Activated T-cell treated with anti-CD3 and anti-CD28 coated beads, Interleukin-2, amount 50 U/mL, for 24 hours (primary cell): Measurements from ENCODE around the gene NMNAT2.

ENCODE experiments used
- DNase-seq: peaks from one replicate; pipeline ENCODE4 v3.0.0-alpha.2; 2020
- H3K27ac Mint-ChIP-seq: 2 replicates; pipeline ENCODE4 v1.8.0; 2020; ENCODE audit warnings: mild to moderate bottlenecking, mixed read lengths
- H3K27me3 Mint-ChIP-seq: 2 replicates; pipeline ENCODE4 v1.8.0; 2020; ENCODE audit warnings: mixed read lengths
- H3K36me3 Mint-ChIP-seq: 2 replicates; pipeline ENCODE4 v1.8.0; 2020; ENCODE audit warnings: low read depth, mixed read lengths
- H3K4me1 Mint-ChIP-seq: 2 replicates; pipeline ENCODE4 v1.8.0; 2020; ENCODE audit warnings: low read depth, mixed read lengths
- H3K4me3 Mint-ChIP-seq: 2 replicates; pipeline ENCODE4 v1.8.0; 2020; ENCODE audit warnings: mild to moderate bottlenecking, moderate library complexity, mixed read lengths
- H3K9me3 Mint-ChIP-seq: 2 replicates; pipeline ENCODE4 v1.8.0; 2020; ENCODE audit warnings: mixed read lengths

NMNAT2 gene

GRCh38 chr1:183327434-183328290 is 90.5 kb downstream of the NMNAT2 start:
- no peaks in the 10 kb centered on the region for H3K4me1 Mint-ChIP-seq
- H3K27me3 Mint-ChIP-seq, result peaks cover 36% of the 10 kb centered on the region
- no peak overlapping the region for H3K4me3 Mint-ChIP-seq
- no peak for DNase-seq
- H3K9me3 Mint-ChIP-seq, result no peaks in the 10 kb centered on the region
- H3K36me3 Mint-ChIP-seq, result no peaks in the 10 kb centered on the region
- no peak overlapping the region for H3K27ac Mint-ChIP-seq

DNA sequence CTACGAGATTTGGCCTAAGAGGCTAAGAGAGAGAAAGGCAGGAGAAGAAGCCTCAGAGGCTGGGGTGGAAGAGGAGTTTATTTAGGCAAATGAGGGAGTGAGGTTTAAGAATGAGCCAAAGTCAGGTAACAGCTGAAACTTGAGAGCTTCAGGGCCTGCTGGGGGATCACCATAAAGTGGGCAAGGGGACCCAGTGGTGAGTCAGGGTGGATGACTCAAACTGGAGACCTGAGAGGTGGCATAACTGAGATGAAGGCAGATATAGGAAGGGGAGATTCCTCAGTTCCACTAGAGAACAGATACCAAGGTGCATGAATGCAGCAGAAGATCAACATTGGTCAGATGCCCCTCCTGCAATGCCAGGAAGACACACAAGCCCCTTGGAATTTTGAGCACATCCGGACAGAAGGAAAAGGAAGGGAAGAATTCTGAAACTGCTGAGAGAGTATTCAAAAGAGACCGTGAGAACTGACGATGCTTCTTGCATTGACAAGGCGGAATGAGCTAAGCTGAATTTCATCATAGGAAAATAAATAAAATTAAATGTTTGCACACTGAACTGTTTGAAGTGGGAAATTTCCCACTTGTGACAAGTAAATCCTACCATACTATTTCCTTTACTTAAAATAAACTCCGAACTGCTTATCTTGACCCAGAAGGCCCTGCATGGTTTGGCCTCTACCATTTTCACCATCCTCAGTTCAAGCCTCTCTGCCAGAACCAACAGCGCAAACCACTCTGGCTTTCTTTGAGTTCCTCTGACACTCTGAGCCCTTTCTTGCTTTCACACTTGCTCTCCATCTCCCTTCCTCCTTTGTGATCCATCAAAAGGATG is 94.1 kb downstream of the NMNAT2 start:
- H3K27ac Mint-ChIP-seq, result no peak overlapping the region
- no peak for DNase-seq

DNA sequence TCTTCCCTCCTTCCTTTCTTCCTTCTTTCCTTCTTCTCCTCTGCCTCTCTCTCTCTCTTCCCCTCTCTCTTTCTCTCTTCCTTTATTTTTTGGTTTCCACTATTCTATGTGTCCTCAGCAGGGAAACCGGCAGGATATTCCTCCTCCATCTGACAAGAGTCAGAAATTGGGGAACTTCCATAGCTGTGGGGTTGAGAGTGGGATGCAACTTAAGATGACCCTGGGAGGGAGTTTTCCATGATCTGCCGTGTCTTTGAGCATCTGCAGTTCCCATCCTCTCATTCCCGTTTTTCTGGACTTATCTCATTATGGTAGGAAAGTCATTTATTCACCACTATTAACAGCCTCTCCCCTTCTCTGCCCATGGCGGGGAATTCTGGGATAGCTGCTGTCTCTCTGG is 98.6 kb downstream of the NMNAT2 start:
- no peak overlapping the region for H3K27ac Mint-ChIP-seq
- H3K36me3 Mint-ChIP-seq, result no peaks in the 10 kb centered on the region
- no peak for DNase-seq
- no peaks in the 10 kb centered on the region for H3K9me3 Mint-ChIP-seq
- no peak overlapping the region for H3K4me3 Mint-ChIP-seq
- H3K4me1 Mint-ChIP-seq, result no peaks in the 10 kb centered on the region
- peaks cover 18% of the 10 kb centered on the region for H3K27me3 Mint-ChIP-seq

More for the DNA sequence above, 94.1 kb downstream of the NMNAT2 start:
- no peaks in the 10 kb centered on the region for H3K4me1 Mint-ChIP-seq
- H3K36me3 Mint-ChIP-seq, result no peaks in the 10 kb centered on the region
- H3K27me3 Mint-ChIP-seq, result peaks cover 25% of the 10 kb centered on the region
- H3K9me3 Mint-ChIP-seq, result no peaks in the 10 kb centered on the region
- no peak overlapping the region for H3K4me3 Mint-ChIP-seq

DNA sequence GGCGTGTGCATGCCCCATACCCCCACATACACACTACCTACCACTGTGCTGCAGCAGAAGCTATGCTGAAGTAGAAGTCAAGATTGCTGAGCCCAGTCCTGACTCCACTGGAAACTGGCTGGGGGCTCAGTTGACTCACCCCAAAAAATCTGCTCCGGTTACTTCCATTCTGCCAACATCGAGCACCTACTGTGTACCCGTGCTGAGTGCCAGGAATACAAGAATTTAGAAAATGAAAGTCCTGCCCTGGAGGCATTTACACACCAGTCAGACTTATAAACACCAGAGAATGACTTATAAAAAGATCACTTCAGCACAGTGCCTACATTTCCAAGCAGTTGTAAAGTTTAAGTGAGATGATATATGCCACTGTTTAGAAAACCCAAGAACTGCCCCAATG is 99.1 kb downstream of the NMNAT2 start:
- no peaks in the 10 kb centered on the region for H3K9me3 Mint-ChIP-seq
- H3K27me3 Mint-ChIP-seq, result peaks cover 18% of the 10 kb centered on the region
- no peak overlapping the region for H3K27ac Mint-ChIP-seq
- H3K36me3 Mint-ChIP-seq, result no peaks in the 10 kb centered on the region
- no peaks in the 10 kb centered on the region for H3K4me1 Mint-ChIP-seq
- DNase-seq, result no peak
- H3K4me3 Mint-ChIP-seq, result no peak overlapping the region

- H3K27me3 Mint-ChIP-seq, result peaks cover 18% of the 10 kb centered on the region
- H3K36me3 Mint-ChIP-seq, result no peaks in the 10 kb centered on the region
- no peak overlapping the region for H3K4me3 Mint-ChIP-seq
- DNase-seq, result no peak
- H3K9me3 Mint-ChIP-seq, result no peaks in the 10 kb centered on the region
- H3K27ac Mint-ChIP-seq, result no peak overlapping the region
- H3K4me1 Mint-ChIP-seq, result no peaks in the 10 kb centered on the region
These were observed 99.7 kb downstream of the NMNAT2 start for GRCh38 chr1:183318433-183318832.

DNA sequence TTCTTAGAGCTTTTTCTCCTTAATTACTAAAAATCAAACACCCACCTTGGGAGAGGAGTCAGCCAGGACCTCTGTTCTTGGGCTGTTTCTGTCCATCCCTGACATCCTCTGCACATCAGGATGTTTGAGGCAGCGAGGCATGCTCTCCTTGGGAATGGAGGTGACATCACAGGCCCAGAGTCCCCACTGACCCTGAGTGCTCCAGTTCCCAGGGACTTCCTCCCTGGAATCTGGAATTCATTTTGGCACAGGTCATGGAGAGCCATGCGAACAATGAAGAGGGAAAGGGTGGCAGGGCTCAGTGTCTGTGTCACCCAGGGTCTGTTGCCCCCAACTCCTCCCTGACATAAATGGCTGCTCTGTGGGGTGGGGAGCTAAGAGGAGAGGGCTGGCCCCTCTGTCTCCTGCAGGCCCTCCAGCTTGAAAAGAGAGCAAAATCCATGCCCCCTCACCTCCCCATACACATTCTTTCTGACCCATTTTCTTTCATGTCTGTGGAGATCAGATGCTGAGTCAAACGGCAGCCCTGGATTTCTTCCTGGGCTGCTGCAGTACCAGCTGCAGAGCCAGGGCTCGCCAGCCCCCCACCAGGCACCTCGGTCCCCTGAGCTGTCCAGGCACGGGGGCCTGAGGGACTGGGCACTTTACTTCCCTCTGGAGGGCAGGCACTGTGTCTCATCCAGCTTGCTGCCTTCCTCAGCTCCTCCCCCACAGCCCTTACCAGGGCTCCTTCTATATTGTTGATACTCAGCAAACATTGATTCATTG is 102.0 kb downstream of the NMNAT2 start:
- Mint-ChIP-seq H3K4me3 (no peak overlapping the region), H3K9me3 (no peaks in the 10 kb centered on the region), H3K36me3 (no peaks in the 10 kb centered on the region), H3K27me3 (peaks cover 13% of the 10 kb centered on the region), H3K4me1 (peaks cover 3% of the 10 kb centered on the region), H3K27ac (no peak overlapping the region)
- no peak for DNase-seq

DNA sequence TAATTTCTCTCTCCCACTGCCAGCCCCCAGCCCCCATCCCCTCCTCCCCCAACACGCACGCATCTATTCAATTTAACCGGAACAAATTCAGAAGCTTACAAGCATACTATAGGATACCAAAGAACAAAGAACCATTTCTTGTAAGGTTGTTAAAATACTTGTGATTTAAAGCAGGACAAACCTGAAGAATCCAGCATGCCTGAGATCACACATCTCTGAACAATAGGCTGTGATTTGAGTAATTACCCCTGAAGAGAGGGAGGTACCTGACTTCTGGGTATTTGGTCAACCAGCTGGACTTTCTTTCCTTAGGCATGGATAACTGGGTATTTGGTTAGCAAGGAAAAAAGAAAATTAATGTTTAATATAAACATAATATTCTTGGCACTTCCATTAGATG is 105.1 kb downstream of the NMNAT2 start:
- peaks cover 7% of the 10 kb centered on the region for H3K27me3 Mint-ChIP-seq
- DNase-seq, result no peak
- H3K4me3 Mint-ChIP-seq, result no peak overlapping the region
- H3K9me3 Mint-ChIP-seq, result no peaks in the 10 kb centered on the region
- no peak overlapping the region for H3K27ac Mint-ChIP-seq
- peaks cover 14% of the 10 kb centered on the region for H3K4me1 Mint-ChIP-seq
- H3K36me3 Mint-ChIP-seq, result no peaks in the 10 kb centered on the region

DNA sequence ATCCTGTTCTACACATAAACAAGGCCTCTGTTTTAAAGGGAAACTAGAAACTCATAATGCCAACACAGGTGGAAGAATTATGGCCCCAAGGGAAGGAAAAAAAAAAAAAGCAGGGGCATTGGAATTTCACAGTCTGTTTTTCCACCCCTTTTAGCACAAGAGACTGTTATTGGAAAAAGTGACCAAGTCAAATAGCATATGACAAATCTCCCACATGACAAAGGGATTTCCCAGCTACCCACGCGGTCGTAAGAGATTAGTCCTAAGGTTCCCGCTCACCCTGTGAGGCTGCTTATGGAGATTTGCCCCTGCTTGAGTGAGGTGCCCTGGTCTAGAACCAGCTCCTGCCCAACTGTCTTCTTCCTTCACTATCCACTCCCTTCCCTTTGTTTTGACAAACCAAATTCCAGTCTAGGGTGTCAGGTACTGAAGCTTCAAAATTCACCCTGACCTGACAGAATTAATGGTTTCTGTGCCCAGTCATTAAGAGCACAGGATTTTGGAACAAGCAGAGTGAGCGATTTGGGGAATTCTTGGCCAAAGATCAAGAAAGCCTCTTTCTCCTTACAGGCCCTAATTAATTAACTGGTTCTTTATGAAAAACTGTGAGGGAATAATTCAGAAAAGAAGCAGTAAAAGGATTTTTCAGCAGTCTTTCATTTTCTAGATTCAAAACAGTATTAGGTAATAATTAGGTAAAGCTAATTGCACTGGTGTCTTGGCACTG is 107.3 kb downstream of the NMNAT2 start:
- Mint-ChIP-seq H3K27me3 (peaks cover 14% of the 10 kb centered on the region), H3K4me3 (no peak overlapping the region), H3K27ac (peak overlapping the region; percentile 54), H3K4me1 (peaks cover 14% of the 10 kb centered on the region), H3K9me3 (no peaks in the 10 kb centered on the region), H3K36me3 (no peaks in the 10 kb centered on the region)
- DNase-seq, result no peak

GRCh38 chr1:183308719-183309118 is 109.5 kb downstream of the NMNAT2 start:
- no peak overlapping the region for H3K27ac Mint-ChIP-seq
- no peaks in the 10 kb centered on the region for H3K9me3 Mint-ChIP-seq
- H3K4me3 Mint-ChIP-seq, result no peak overlapping the region
- H3K4me1 Mint-ChIP-seq, result peaks cover 14% of the 10 kb centered on the region
- no peaks in the 10 kb centered on the region for H3K36me3 Mint-ChIP-seq
- peaks cover 24% of the 10 kb centered on the region for H3K27me3 Mint-ChIP-seq
- no peak for DNase-seq

- H3K9me3 Mint-ChIP-seq, result no peaks in the 10 kb centered on the region
- peaks cover 11% of the 10 kb centered on the region for H3K4me1 Mint-ChIP-seq
- H3K4me3 Mint-ChIP-seq, result no peak overlapping the region
- peaks cover 24% of the 10 kb centered on the region for H3K27me3 Mint-ChIP-seq
- no peaks in the 10 kb centered on the region for H3K36me3 Mint-ChIP-seq
- H3K27ac Mint-ChIP-seq, result no peak overlapping the region
- no peak for DNase-seq
These were observed 111.7 kb downstream of the NMNAT2 start for GRCh38 chr1:183306317-183307042.

DNA sequence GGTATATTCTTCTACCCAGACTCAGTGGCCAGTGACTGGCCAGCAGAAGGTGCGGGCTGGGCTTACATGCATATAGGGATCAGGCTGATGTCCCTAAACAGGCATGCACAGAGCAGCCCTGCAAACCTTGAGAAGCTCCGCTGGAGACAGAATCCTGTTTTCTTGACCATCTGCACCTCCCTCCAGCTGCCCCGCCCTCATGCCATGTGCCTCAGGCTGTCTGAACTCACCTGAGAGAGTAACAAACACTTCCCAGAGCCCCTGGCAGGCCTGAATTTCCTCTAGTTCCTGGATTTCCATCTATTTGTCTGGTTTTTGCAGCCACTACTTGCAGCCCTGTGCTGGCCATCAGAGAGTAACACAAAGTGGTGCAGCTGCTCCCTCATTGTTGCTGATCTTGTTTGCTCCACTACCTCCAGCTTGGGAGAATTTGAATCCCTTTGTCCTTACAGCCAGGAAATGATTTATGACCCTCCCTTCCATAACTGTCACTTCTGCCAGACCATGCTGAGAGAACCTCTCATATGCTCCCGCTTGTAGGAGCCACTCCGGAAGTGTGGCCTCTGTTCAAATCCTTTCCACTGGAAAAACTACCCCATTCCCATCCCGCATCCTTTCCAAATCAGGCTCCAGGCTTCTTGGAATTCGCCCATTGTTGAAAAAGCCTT is 113.6 kb downstream of the NMNAT2 start:
- H3K9me3 Mint-ChIP-seq, result no peaks in the 10 kb centered on the region
- H3K4me1 Mint-ChIP-seq, result no peaks in the 10 kb centered on the region
- no peaks in the 10 kb centered on the region for H3K36me3 Mint-ChIP-seq
- DNase-seq, result no peak
- peaks cover 24% of the 10 kb centered on the region for H3K27me3 Mint-ChIP-seq
- H3K27ac Mint-ChIP-seq, result no peak overlapping the region
- H3K4me3 Mint-ChIP-seq, result no peak overlapping the region

DNA sequence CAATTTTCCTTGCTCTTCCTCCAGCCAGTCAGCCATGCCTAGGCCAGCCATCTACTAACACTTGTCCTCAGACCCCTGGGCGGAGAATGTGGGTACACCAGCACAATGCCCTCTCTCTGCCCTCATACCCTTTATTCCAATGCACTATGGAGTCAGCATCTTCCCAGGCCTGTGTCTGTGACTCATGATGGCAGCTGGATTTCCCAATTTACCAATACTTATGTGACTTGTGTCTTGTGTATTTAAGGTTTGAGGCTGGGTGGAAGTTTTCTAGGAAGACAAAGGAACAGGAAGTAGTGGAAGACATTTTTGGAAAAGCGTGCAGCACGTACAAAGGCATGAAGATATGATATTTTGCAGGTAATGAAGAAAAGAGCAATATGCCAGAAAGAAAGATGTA is 114.3 kb downstream of the NMNAT2 start:
- no peak for DNase-seq
- Mint-ChIP-seq H3K4me1 (no peaks in the 10 kb centered on the region), H3K4me3 (no peak overlapping the region), H3K27ac (no peak overlapping the region), H3K27me3 (peaks cover 24% of the 10 kb centered on the region), H3K36me3 (no peaks in the 10 kb centered on the region), H3K9me3 (no peaks in the 10 kb centered on the region)

- no peak overlapping the region for H3K4me3 Mint-ChIP-seq
- H3K27ac Mint-ChIP-seq, result no peak overlapping the region
- no peaks in the 10 kb centered on the region for H3K4me1 Mint-ChIP-seq
- no peaks in the 10 kb centered on the region for H3K9me3 Mint-ChIP-seq
- H3K27me3 Mint-ChIP-seq, result peaks cover 21% of the 10 kb centered on the region
- DNase-seq, result no peak
- H3K36me3 Mint-ChIP-seq, result no peaks in the 10 kb centered on the region
These were observed 114.9 kb downstream of the NMNAT2 start for GRCh38 chr1:183303323-183303645.
